Measurements from ENCODE around the gene RBMX. TPM values are rescaled to one million over a fixed set of nuclear protein-coding genes. Genes with fewer than 3 reads are reported as not detected.
A peak's percentile ranks its signal among the peaks of the same experiment; 100 is the strongest.
"Not testable (repeated sequence)": the region's sequence is repeated elsewhere in the genome, so short reads cannot be mapped to it uniquely, and the experiment has no call there.

RBMX gene
- total RNA-seq, 2 experiments from 2014 or later: 320 to 414 TPM

DNA sequence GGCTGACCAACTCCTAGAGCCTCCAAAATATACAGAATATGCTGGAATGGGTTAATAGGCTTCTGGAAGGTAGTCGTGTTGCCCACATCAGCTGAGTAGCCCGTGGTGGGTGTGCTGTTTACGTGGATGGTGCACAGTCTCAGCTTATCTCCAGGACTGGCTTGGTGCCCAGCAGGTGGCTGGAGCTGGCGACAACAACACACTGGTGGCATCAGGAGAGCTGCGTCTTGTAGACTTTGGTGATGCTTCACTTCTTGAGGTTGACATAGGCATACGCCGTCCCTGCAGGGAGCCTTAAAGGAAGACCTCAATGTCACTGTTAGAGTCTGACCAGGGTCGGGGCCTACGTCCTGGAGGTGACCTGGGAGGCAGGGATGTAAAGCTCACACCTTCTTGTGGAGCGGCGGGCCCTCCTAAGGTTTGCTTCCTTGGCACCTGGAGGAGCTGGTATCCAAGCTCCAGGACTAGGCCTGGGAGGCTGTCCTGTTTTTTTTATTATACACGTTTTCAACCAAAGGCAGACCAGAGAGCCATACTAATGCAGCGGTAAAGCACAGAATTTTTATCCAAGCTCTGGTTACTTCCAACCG is 26.5 kb upstream of the RBMX start:
- Mint-ChIP-seq H3K36me3 (ENCODE audit: low read depth) (no peaks in the 10 kb centered on the region), H3K9me3 (ENCODE audit: low read depth) (no peaks in the 10 kb centered on the region), H3K27me3 (no peaks in the 10 kb centered on the region), H3K27ac (no peak overlapping the region), H3K4me1 (peaks cover 16% of the 10 kb centered on the region), H3K4me3 (no peak overlapping the region)
- POLR2A ChIA-PET: no interaction called here
- no peak for DNase-seq
- CTCF ChIA-PET: interaction anchor here (1.3 kb wide), 1 partner anchor 11 kb away, joined by 4 read pairs; no protein-coding TSS in a partner anchor
- intact Hi-C loops (cut with DNase I, micrococcal nuclease): no loop called here
- ATAC-seq: no peak

GRCh38 chrX:136904067-136904466 is 23.5 kb upstream of the RBMX start:
- H3K27me3 Mint-ChIP-seq; H3K4me3 Mint-ChIP-seq; H3K9me3 Mint-ChIP-seq (ENCODE audit: low read depth); H3K4me1 Mint-ChIP-seq; DNase-seq; ATAC-seq; H3K36me3 Mint-ChIP-seq (ENCODE audit: low read depth); POLR2A ChIA-PET; intact Hi-C loops (cut with DNase I, micrococcal nuclease); H3K27ac Mint-ChIP-seq: not testable (repeated sequence)
- CTCF ChIA-PET: interaction anchor here (0.8 to 1.8 kb wide), 2 partner anchors 11 to 21 kb away, joined by 3 to 6 read pairs; no protein-coding TSS in a partner anchor

GRCh38 chrX:136900071-136900470 is 19.5 kb upstream of the RBMX start:
- H3K27ac Mint-ChIP-seq; ATAC-seq; H3K27me3 Mint-ChIP-seq; H3K4me1 Mint-ChIP-seq; H3K4me3 Mint-ChIP-seq; POLR2A ChIA-PET; intact Hi-C loops (cut with DNase I, micrococcal nuclease); CTCF ChIA-PET; DNase-seq; H3K36me3 Mint-ChIP-seq (ENCODE audit: low read depth); H3K9me3 Mint-ChIP-seq (ENCODE audit: low read depth): not testable (repeated sequence)

GRCh38 chrX:136899221-136899620 is 18.7 kb upstream of the RBMX start:
- H3K4me1 Mint-ChIP-seq: no peaks in the 10 kb centered on the region
- ChIA-PET CTCF (no interaction called here), POLR2A (no interaction called here)
- DNase-seq (no peak), ATAC-seq (no peak)
- no peak overlapping the region for H3K27ac Mint-ChIP-seq
- H3K4me3 Mint-ChIP-seq: no peak overlapping the region
- intact Hi-C loops (cut with DNase I, micrococcal nuclease): no loop called here
- H3K27me3 Mint-ChIP-seq: no peaks in the 10 kb centered on the region
- H3K9me3 Mint-ChIP-seq (ENCODE audit: low read depth): no peaks in the 10 kb centered on the region
- no peaks in the 10 kb centered on the region for H3K36me3 Mint-ChIP-seq (ENCODE audit: low read depth)

GRCh38 chrX:136898752-136899151 is 18.2 kb upstream of the RBMX start:
- H3K4me3 Mint-ChIP-seq; POLR2A ChIA-PET; ATAC-seq; intact Hi-C loops (cut with DNase I, micrococcal nuclease); H3K27ac Mint-ChIP-seq; H3K36me3 Mint-ChIP-seq (ENCODE audit: low read depth); H3K9me3 Mint-ChIP-seq (ENCODE audit: low read depth); H3K27me3 Mint-ChIP-seq; DNase-seq; CTCF ChIA-PET; H3K4me1 Mint-ChIP-seq: not testable (repeated sequence)

GRCh38 chrX:136896121-136896914 is 15.8 kb upstream of the RBMX start:
- DNase-seq (no peak), ATAC-seq (no peak)
- CTCF ChIA-PET: interaction anchor here (1.1 kb wide), 1 partner anchor 11 kb away, joined by 4 read pairs; no protein-coding TSS in a partner anchor
- Mint-ChIP-seq H3K9me3 (ENCODE audit: low read depth) (no peaks in the 10 kb centered on the region), H3K4me3 (no peak overlapping the region), H3K36me3 (ENCODE audit: low read depth) (no peaks in the 10 kb centered on the region), H3K27ac (no peak overlapping the region), H3K27me3 (no peaks in the 10 kb centered on the region), H3K4me1 (no peaks in the 10 kb centered on the region)
- POLR2A ChIA-PET: no interaction called here
- intact Hi-C loops (cut with DNase I, micrococcal nuclease): no loop called here

DNA sequence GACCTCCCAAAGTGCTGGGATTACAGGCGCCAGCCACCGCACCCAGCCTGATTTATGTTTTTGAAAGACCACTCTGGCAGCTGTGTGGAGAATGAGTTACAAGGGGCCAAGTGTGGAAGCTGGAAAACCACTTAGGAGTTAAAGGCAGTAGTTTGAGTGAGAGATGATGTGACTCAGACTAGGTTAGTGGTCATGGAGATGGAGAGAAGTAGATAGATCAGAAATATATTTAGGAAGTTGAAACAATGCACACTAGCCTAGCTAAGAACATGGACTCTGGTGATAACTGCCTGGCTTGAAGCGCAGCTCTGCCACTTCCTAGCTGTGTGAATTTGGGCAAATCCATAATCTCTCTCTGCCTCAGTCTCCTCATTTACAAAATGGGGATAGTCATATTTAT is 11.9 kb upstream of the RBMX start:
- ChIA-PET CTCF (interaction anchor here (0.9 kb wide), 1 partner anchor 12 kb away, joined by 3 read pairs; no protein-coding TSS in a partner anchor), POLR2A (interaction anchor here (0.6 kb wide), 1 partner anchor 266 kb away, joined by 3 read pairs; no protein-coding TSS in a partner anchor)
- H3K27me3 Mint-ChIP-seq: no peaks in the 10 kb centered on the region

GRCh38 chrX:136890596-136890995 is 10.1 kb upstream of the RBMX start:
- DNase-seq; H3K27ac Mint-ChIP-seq; H3K4me1 Mint-ChIP-seq; H3K36me3 Mint-ChIP-seq (ENCODE audit: low read depth); CTCF ChIA-PET; ATAC-seq; POLR2A ChIA-PET; H3K9me3 Mint-ChIP-seq (ENCODE audit: low read depth); intact Hi-C loops (cut with DNase I, micrococcal nuclease); H3K4me3 Mint-ChIP-seq; H3K27me3 Mint-ChIP-seq: not testable (repeated sequence)

More for the DNA sequence above, 11.9 kb upstream of the RBMX start:
- intact Hi-C loops (cut with DNase I, micrococcal nuclease): no loop called here
- no peaks in the 10 kb centered on the region for H3K9me3 Mint-ChIP-seq (ENCODE audit: low read depth)
- ATAC-seq (no peak), DNase-seq (no peak)
- H3K27ac Mint-ChIP-seq: no peak overlapping the region
- no peak overlapping the region for H3K4me3 Mint-ChIP-seq
- no peaks in the 10 kb centered on the region for H3K4me1 Mint-ChIP-seq
- no peaks in the 10 kb centered on the region for H3K36me3 Mint-ChIP-seq (ENCODE audit: low read depth)

DNA sequence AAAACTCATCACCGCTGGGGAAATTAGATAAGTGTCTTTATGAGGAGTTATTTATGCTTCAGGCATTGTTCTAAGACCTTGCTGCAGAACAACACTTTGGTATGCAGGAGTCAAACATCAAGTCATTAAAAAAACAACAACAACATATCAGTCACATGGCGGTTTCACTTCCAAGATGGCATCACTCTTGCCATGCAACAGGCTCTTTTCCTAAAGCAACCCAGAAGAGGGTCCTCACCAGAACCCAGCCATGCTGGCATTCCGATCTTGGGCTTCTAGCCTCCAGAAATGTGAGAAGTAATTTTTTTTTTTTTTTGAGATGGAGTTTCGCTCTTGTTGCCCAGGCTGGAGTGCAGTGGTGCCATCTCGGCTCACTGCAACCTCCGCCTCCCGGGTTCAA is 8.7 kb upstream of the RBMX start:
- DNase-seq: no peak
- Mint-ChIP-seq H3K27me3 (no peaks in the 10 kb centered on the region), H3K4me1 (peaks cover 9% of the 10 kb centered on the region), H3K36me3 (ENCODE audit: low read depth) (no peaks in the 10 kb centered on the region), H3K4me3 (no peak overlapping the region), H3K27ac (no peak overlapping the region), H3K9me3 (ENCODE audit: low read depth) (no peaks in the 10 kb centered on the region)
- no peak for ATAC-seq
- intact Hi-C loops (cut with DNase I, micrococcal nuclease): no loop called here
- ChIA-PET CTCF (no interaction called here), POLR2A (no interaction called here)

DNA sequence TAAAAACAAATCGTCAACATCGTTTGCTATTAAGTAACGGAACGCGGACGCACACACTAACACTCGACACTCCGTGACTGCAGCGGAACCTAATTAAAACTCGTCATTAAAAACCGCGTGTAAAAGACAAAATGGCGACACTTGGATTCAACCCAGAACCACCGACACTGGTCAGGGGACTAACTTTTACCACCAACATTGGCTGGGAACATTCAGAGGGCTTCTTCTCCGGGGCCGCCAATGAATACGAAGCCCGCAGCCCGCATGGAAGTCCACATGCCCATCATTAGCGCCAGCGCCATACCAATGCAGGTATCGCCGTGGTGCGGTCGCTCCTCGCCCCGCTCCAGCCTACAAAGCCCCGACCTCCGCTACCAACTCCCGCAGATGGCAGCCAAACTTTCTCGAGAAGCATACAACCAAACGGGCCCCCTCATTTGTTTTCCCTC is 498 bp downstream of the RBMX start:
- peaks cover 43% of the 10 kb centered on the region for H3K36me3 Mint-ChIP-seq (ENCODE audit: low read depth)
- DNase-seq: no peak
- peaks cover 20% of the 10 kb centered on the region for H3K4me1 Mint-ChIP-seq
- intact Hi-C loops (cut with DNase I, micrococcal nuclease): loop anchor here (1.0 to 2.0 kb wide), 5 partner anchors 29 to 383 kb away; partner anchors contain the start of genes ARHGEF6 (in 1 of the 2) and HTATSF1 (in 1 of the 2)
- no peaks in the 10 kb centered on the region for H3K9me3 Mint-ChIP-seq (ENCODE audit: low read depth)
- peak overlapping the region; percentile 100 for H3K4me3 Mint-ChIP-seq
- no peaks in the 10 kb centered on the region for H3K27me3 Mint-ChIP-seq
- CTCF ChIA-PET: interaction anchor here (0.6 to 1.0 kb wide), 2 partner anchors 9 to 610 kb away, joined by 3 to 4 read pairs; no protein-coding TSS in a partner anchor
- peak overlapping the region; percentile 100 for H3K27ac Mint-ChIP-seq
- POLR2A ChIA-PET: interaction anchor here (0.8 to 1.2 kb wide), 5 partner anchors 13 to 382 kb away, joined by 3 to 8 read pairs (median 4); no protein-coding TSS in a partner anchor
- ATAC-seq: peak; percentile 13

DNA sequence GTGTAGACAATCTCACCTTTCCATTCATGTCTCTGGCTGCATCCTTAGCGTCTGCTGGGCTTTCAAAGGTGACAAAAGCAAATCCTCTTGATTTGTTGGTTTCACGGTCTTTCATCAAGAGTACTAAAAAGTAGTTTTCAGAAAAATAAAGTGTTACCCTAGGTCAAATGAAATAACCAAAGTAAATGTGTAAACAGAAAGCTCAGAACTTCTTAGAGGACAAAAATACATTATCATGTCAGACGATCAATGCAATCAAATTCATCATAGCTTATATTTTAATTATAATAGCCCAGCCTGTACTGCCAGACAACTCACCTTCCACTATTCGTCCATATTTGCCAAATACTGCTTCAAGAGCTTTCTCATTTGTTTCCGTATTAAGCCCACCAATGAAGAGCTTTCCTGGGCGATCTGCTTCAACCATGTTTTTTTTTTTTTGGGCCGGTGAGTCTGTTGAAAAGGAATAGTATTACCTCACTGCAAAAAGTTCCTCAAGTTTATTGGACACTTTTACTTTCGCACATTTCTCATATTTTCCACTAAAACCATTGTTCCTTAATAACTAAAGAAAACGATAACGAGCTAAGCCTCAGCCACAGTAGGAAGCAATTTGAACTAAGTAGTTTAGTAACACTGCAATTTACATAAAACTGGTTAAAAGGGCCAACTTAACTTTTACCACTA is 1.4 kb downstream of the RBMX start:
- peaks cover 50% of the 10 kb centered on the region for H3K36me3 Mint-ChIP-seq (ENCODE audit: low read depth)
- DNase-seq (no peak), ATAC-seq (no peak)
- peak overlapping the region; percentile 100 for H3K27ac Mint-ChIP-seq
- peak overlapping the region; percentile 100 for H3K4me3 Mint-ChIP-seq
- no peaks in the 10 kb centered on the region for H3K27me3 Mint-ChIP-seq
- intact Hi-C loops (cut with DNase I, micrococcal nuclease): loop anchor here in 1 of 2 experiments (5.0 to 10.0 kb wide), 2 partner anchors 112 to 294 kb away; no protein-coding TSS in a partner anchor
- peaks cover 21% of the 10 kb centered on the region for H3K4me1 Mint-ChIP-seq
- CTCF ChIA-PET: interaction anchor here (0.6 kb wide), 1 partner anchor 609 kb away, joined by 3 read pairs; no protein-coding TSS in a partner anchor
- no peaks in the 10 kb centered on the region for H3K9me3 Mint-ChIP-seq (ENCODE audit: low read depth)
- POLR2A ChIA-PET: interaction anchor here (0.6 to 2.0 kb wide), 6 partner anchors 11 to 221 kb away, joined by 3 to 8 read pairs (median 4); no protein-coding TSS in a partner anchor

Measured in activated CD4-positive, alpha-beta T cell treated with anti-CD3 and anti-CD28 coated beads for 36 hours (primary cell).